Effector memory CD4-positive, alpha-beta T cell (primary cell): ENCODE measurements around the gene PTPRN2.
"Not testable (repeated sequence)": the region's sequence is repeated elsewhere in the genome, so short reads cannot be mapped to it uniquely, and the experiment has no call there.

Source experiments
- DNase-seq, 3 donors: peaks; one replicate each; pipeline ENCODE4 v3.0.0-alpha.2; 2020
- H3K27ac ChIP-seq: 2 replicates; pipeline ENCODE4 v1.7.0; 2013; ENCODE audit warnings: mild to moderate bottlenecking, low read length, moderate library complexity; ENCODE audit not compliant: insufficient read depth, poor library complexity, severe bottlenecking
- H3K27me3 ChIP-seq: replicated peaks from 2 replicates; pipeline ENCODE4 v1.7.0; 2013; ENCODE audit warnings: mild to moderate bottlenecking, low read length; ENCODE audit not compliant: insufficient read depth, control insufficient read depth, poor library complexity, severe bottlenecking
- H3K36me3 ChIP-seq: 2 replicates; pipeline ENCODE4 v1.7.0; 2013; ENCODE audit warnings: mild to moderate bottlenecking, low read length, moderate library complexity; ENCODE audit not compliant: control insufficient read depth, insufficient read depth
- H3K4me1 ChIP-seq: 2 replicates; pipeline ENCODE4 v1.7.0; 2013; ENCODE audit warnings: low read length, mild to moderate bottlenecking; ENCODE audit not compliant: control insufficient read depth, insufficient read depth, poor library complexity, severe bottlenecking
- H3K4me3 ChIP-seq: 2 replicates; pipeline ENCODE4 v1.7.0; 2013; ENCODE audit warnings: low read length, low read depth, mild to moderate bottlenecking; ENCODE audit not compliant: insufficient read depth, poor library complexity, severe bottlenecking
- H3K9me3 ChIP-seq: 2 replicates; pipeline ENCODE4 v1.7.0; 2013; ENCODE audit warnings: mild to moderate bottlenecking, low read length, moderate library complexity; ENCODE audit not compliant: control insufficient read depth

The PTPRN2 gene

DNA sequence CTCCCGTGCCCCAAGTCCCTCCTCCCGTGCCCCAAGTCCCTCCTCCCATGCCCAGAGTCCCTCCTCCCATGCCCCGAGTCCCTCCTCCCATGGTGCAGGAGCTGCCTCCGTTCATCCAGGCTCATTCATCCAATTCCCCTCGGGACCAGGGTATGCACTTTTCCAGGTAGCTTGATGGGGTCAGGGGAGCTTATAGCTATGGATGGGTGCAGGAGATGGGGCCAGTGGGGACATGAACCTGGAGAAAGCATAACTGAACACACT is 201.3 kb downstream of the PTPRN2 start:
- no peaks in the 10 kb centered on the region for H3K27me3 ChIP-seq
- no peak for DNase-seq
- no peaks in the 10 kb centered on the region for H3K4me1 ChIP-seq
- H3K9me3 ChIP-seq: no peaks in the 10 kb centered on the region
- H3K4me3 ChIP-seq: no peak overlapping the region
- no peaks in the 10 kb centered on the region for H3K36me3 ChIP-seq
- no peak overlapping the region for H3K27ac ChIP-seq

DNA sequence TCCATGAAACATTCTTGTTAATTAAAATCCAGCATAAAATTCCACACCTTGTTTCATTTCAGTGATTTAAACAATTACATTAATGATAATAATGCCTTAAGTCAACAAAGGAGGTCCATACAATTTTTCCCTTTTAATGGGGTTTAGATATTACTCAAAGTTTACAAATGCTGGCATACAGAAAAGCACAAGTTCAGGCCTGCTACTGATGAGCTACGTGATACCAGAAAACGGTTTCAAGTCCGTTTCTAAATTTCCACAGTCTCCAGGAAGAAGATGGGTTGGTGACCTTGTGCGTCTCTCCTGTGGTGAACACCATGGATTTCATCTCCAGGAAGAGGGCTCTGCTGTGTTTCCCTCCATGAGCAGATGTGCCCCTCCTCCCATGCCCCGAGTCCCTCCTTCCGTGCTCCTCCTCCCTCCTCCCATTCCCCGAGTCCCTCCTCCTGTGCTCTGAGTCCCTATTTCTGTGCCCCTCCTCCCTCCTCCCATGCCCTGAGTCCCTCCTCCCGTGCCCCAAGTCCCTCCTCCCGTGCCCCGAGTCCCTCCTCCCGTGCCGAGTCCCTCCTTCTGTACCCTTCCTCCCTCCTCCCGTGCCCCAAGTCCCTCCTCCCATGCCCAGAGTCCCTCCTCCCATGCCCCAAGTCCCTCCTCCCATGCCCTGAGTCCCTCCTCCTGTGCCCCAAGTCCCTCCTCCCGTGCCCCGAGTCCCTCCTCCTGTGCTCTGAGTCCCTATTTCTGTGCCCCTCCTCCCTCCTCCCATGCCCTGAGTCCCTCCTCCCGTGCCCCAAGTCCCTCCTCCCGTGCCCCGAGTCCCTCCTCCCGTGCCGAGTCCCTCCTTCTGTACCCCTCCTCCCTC is 201.9 kb downstream of the PTPRN2 start:
- H3K36me3 ChIP-seq, DNase-seq, H3K27me3 ChIP-seq, H3K4me1 ChIP-seq, H3K27ac ChIP-seq, H3K4me3 ChIP-seq, H3K9me3 ChIP-seq: not testable (repeated sequence)

DNA sequence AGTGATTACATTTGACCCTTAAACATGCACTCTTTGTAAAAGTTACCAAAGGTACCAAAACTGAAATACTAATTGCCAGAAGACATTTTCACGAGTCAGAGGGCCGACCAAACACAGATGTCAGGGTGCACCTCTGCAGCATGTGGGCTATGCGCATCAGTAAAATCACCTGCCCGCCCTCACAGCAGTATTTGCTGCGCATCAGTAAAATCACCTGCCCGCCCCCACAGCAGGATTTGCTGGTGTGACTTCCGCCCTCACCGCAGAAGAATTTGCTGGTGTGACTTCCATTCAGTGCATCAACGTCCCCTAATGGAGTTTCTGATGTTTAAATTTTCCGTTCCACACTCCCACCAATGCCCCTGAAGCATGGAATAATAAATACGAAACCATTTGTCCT is 202.9 kb downstream of the PTPRN2 start:
- DNase-seq: no peak
- no peak overlapping the region for H3K4me3 ChIP-seq
- no peaks in the 10 kb centered on the region for H3K9me3 ChIP-seq
- no peaks in the 10 kb centered on the region for H3K27me3 ChIP-seq
- H3K36me3 ChIP-seq: no peaks in the 10 kb centered on the region
- no peaks in the 10 kb centered on the region for H3K4me1 ChIP-seq
- H3K27ac ChIP-seq: no peak overlapping the region

DNA sequence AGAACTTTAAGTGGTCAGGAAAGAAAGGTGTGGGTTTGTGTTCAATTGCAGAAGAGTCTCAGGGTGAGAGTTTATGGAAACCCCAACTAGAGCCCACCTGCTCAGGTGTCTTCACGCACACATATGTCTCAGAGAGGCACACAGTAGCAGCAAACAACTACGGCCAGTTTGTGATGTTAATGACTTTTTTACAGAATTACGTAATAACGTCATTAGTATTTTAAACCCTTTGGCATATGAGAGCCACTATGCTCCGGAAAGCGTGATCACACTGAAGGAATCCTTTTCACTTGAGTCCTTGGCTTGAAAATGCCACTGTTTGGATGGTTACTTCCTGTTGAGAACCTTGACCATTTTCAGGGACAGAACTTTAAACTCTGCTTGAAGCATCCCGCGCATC is 204.0 kb downstream of the PTPRN2 start:
- Histone ChIP-seq H3K27ac (no peak overlapping the region), H3K4me1 (no peaks in the 10 kb centered on the region), H3K4me3 (no peak overlapping the region), H3K36me3 (no peaks in the 10 kb centered on the region), H3K27me3 (no peaks in the 10 kb centered on the region), H3K9me3 (no peaks in the 10 kb centered on the region)
- no peak for DNase-seq

DNA sequence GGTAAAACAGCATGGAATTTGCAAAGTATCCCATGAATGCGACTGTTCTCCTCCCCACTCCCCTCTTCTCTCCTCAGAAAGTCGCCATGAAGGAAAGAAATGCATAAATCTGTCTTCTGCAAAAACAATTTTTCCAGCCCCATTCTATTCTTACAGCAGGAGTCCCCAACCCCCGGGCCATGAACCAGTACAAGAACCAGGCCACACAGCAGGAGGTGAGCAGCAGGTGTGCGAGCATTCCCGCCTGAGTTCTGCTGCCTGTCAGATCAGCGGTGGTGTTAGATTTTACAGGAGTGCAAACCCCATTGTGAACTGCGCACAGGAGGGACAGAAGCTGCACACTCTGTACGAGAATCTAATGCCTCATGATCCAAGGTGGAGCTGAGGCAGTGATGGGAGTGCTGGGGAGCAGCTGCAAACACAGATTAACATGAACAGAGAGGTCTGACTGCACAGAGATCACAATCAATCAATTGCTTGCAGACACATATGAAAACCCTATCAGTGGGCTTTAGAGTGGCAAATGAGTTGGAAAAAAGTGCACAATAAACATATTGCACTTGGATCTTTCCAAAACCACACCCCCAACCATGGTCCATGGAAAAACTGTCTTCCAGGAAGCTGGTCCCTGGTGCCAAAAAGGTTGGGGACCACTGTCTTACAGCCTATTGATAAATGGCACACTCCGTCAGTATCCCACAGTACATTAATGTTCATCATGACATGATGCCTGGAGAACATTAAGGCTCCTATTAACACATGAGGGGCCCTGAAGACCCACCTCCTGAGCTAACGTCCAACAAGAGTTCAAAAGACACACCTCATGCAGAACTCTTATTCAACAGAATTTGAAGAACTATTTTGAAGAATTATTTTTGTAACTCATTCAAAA is 205.0 kb downstream of the PTPRN2 start:
- no peak overlapping the region for H3K4me3 ChIP-seq
- no peaks in the 10 kb centered on the region for H3K4me1 ChIP-seq
- DNase-seq: no peak
- H3K27me3 ChIP-seq: no peaks in the 10 kb centered on the region
- no peak overlapping the region for H3K27ac ChIP-seq
- no peaks in the 10 kb centered on the region for H3K9me3 ChIP-seq
- H3K36me3 ChIP-seq: no peaks in the 10 kb centered on the region

DNA sequence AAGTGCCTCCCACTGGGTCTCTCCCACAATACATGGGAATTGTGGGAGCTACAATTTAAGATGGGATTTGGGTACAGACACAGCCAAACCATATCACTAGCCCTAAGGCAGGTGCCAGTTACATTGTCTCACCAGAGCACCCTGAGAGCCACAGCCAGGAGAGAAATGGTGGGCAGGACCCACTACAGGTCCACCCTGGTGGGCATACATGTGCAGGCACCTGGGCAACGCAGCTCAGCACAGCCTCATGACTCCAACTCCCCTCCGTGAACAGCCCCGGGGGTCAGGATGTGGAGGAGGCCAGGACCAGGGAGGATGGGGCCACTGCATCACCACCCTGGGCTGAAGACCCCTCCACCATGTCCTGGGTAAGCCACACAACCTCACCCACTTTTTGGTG is 205.7 kb downstream of the PTPRN2 start:
- Histone ChIP-seq H3K27ac (no peak overlapping the region), H3K9me3 (no peaks in the 10 kb centered on the region), H3K4me1 (no peaks in the 10 kb centered on the region), H3K27me3 (no peaks in the 10 kb centered on the region), H3K36me3 (no peaks in the 10 kb centered on the region), H3K4me3 (no peak overlapping the region)
- DNase-seq: no peak

DNA sequence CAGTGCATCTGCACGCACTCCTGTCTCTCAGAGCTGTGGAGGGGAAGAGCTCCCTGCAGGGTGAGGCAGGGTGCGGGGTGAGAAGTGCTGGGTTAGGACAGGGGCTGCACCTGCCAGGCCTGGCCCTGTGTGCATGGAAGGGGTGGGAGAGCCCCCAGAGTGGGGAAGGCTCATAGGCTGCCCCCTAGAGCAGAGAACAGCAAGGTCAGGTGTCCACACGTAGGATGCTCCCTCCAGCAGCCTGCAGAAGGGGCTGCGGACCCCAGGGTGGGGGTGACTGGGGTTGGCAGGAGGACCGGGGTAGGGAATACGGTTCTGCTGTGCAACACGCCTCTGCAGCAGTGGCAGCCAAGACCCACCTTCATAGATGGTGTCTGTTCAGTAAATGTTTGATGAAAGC is 208.6 kb downstream of the PTPRN2 start:
- no peaks in the 10 kb centered on the region for H3K9me3 ChIP-seq
- no peaks in the 10 kb centered on the region for H3K27me3 ChIP-seq
- peaks cover 4% of the 10 kb centered on the region for H3K4me1 ChIP-seq
- no peaks in the 10 kb centered on the region for H3K36me3 ChIP-seq
- no peak for DNase-seq
- no peak overlapping the region for H3K27ac ChIP-seq
- H3K4me3 ChIP-seq: no peak overlapping the region

DNA sequence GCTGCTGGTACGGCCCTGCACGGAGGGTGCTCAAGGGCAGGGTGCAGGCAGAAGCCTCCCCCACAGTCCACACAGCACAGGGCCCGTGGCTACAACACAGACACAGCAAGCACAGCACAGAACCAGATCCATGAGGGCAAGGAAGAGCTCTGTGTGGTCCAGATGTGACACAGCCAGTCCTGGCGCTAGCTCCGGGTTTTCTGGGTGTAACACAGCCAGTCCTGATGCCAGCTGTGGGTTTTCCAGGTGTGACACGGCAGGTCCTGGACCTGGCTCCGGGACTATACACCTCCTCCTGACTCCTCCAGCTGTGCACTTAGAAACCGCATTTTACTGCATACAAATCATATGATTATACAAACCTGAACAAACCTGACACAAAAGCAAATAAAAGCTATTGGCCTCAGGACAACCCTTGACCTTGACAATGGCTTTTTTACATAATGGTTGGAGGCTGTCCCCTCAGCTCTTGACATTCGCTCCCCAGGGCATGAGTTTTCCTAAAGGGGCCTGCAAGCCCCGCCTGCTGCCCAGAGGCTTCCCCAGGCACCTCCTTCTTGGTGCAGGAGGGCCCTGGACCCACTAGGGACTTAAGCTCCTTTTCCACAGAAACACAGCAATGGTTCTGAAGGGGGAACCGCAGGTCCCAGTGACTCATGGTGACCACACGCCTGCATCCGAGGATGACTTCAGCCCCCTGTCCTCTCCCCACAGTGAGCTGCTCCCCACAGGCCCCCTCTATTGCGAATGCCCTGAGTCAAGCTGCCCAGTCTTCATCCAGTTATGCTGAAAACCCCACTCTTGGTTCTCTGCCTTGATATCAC is 209.6 kb downstream of the PTPRN2 start:
- H3K9me3 ChIP-seq: no peaks in the 10 kb centered on the region
- H3K27me3 ChIP-seq: no peaks in the 10 kb centered on the region
- no peak overlapping the region for H3K27ac ChIP-seq
- H3K4me3 ChIP-seq: no peak overlapping the region
- H3K4me1 ChIP-seq: peaks cover 4% of the 10 kb centered on the region
- DNase-seq: no peak
- H3K36me3 ChIP-seq: no peaks in the 10 kb centered on the region

DNA sequence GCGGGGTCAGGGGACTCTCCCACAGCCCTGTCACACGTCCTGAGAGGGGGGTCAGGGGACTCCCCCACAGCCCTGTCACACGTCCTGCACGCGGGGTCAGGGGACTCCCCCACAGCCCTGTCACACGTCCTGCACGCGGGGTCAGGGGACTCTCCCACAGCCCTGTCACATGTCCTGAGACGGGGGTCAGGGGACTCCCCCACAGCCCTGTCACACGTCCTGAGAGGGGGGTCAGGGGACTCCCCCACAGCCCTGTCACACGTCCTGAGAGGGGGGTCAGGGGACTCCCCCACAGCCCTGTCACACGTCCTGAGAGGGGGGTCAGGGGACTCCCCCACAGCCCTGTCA is 210.8 kb downstream of the PTPRN2 start:
- not testable (repeated sequence) for H3K9me3 ChIP-seq, H3K27ac ChIP-seq, H3K36me3 ChIP-seq, H3K27me3 ChIP-seq, H3K4me1 ChIP-seq, H3K4me3 ChIP-seq
- peak; percentile 11 to 23 (median 17) for DNase-seq
